Stimulated activated naive CD4-positive, alpha-beta T cell treated with Interleukin-2 at 50 U/mL for 16 hours (primary cell): ENCODE measurements around the gene CYP11A1.

Source experiments
- DNase-seq: peaks from one replicate; lab custom pipeline; 2025; lab: John Stamatoyannopoulos, UW

The CYP11A1 gene

GRCh38 chr15:74347757-74348250 is 19.6 kb downstream of the CYP11A1 start:
- DNase-seq, result no peak

GRCh38 chr15:74345051-74345450 is 22.4 kb downstream of the CYP11A1 start:
- DNase-seq, result no peak

- no peak for DNase-seq
Measured at GRCh38 chr15:74343797-74344127, 23.7 kb downstream of the CYP11A1 start.

- DNase-seq, result no peak
Measured at GRCh38 chr15:74343127-74343796, 24.2 kb downstream of the CYP11A1 start.

GRCh38 chr15:74340150-74340549 is 27.3 kb downstream of the CYP11A1 start:
- no peak for DNase-seq

GRCh38 chr15:74339371-74339770 is 28.1 kb downstream of the CYP11A1 start:
- no peak for DNase-seq

- DNase-seq, result no peak
Measured at GRCh38 chr15:74338676-74339075, 28.8 kb downstream of the CYP11A1 start.

- no peak for DNase-seq
Measured at GRCh38 chr15:74337607-74338211, 29.7 kb downstream of the CYP11A1 start.

GRCh38 chr15:74337146-74337545 is 30.3 kb downstream of the CYP11A1 start:
- no peak for DNase-seq

GRCh38 chr15:74336061-74337005 is 31.1 kb downstream of the CYP11A1 start:
- no peak for DNase-seq

GRCh38 chr15:74335396-74335795 is 32.0 kb downstream of the CYP11A1 start:
- no peak for DNase-seq

- DNase-seq, result no peak
Measured at GRCh38 chr15:74334127-74334526, 33.3 kb downstream of the CYP11A1 start.

GRCh38 chr15:74333662-74334061 is 33.8 kb downstream of the CYP11A1 start:
- no peak for DNase-seq

- no peak for DNase-seq
Measured at GRCh38 chr15:74333093-74333492, 34.4 kb downstream of the CYP11A1 start.

- no peak for DNase-seq
Measured at GRCh38 chr15:74332611-74333010, 34.8 kb downstream of the CYP11A1 start.

GRCh38 chr15:74332011-74332410 is 35.4 kb downstream of the CYP11A1 start:
- DNase-seq, result no peak

- DNase-seq, result no peak
Measured at GRCh38 chr15:74330861-74331408, 36.5 kb downstream of the CYP11A1 start.

GRCh38 chr15:74328331-74329056 is 39.0 kb downstream of the CYP11A1 start:
- no peak for DNase-seq

GRCh38 chr15:74327756-74328155 is 39.7 kb downstream of the CYP11A1 start:
- DNase-seq, result no peak

- DNase-seq, result no peak
Measured at GRCh38 chr15:74326746-74327145, 40.7 kb downstream of the CYP11A1 start.

GRCh38 chr15:74324714-74325113 is 42.7 kb downstream of the CYP11A1 start:
- DNase-seq, result no peak
